Liver (tissue), 9 donors: ENCODE measurements around the gene GCH1. TPM values are rescaled to one million over a fixed set of nuclear protein-coding genes. Genes with fewer than 3 reads are reported as not detected.

Experiments used
- DNase-seq: peaks from one replicate; pipeline ENCODE4 v3.0.0-alpha.2; 2017; ENCODE audit warnings: low spot score
- H3K27ac ChIP-seq, 2 donors: one replicate each; pipeline ENCODE4 v1.7.0; 2013; ENCODE audit warnings: inconsistent platforms in 2 of 2, low read length in 2 of 2, control low read depth in 1 of 2, low read depth in 1 of 2, mild to moderate bottlenecking in 1 of 2
- H3K27me3 ChIP-seq, 4 donors: one replicate each; pipeline versions ENCODE4 v1.6.1 to v1.7.0; 2013; ENCODE audit warnings: low read length in 3 of 4, inconsistent platforms in 1 of 4, mild to moderate bottlenecking in 1 of 4, moderate library complexity in 1 of 4; ENCODE audit not compliant: control insufficient read depth in 4 of 4, insufficient read depth in 4 of 4
- H3K36me3 ChIP-seq, 4 donors: one replicate each; pipeline versions ENCODE4 v1.6.1 to v1.7.0; 2013; ENCODE audit warnings: low read length in 3 of 4, mild to moderate bottlenecking in 3 of 4, low read depth in 1 of 4, moderate library complexity in 1 of 4; ENCODE audit not compliant: control insufficient read depth in 4 of 4, insufficient read depth in 3 of 4
- H3K4me1 ChIP-seq, 4 donors: one replicate each; pipeline versions ENCODE4 v1.6.1 to v1.7.0; 2013; ENCODE audit warnings: low read length in 3 of 4, mild to moderate bottlenecking in 3 of 4, moderate library complexity in 1 of 4; ENCODE audit not compliant: control insufficient read depth in 4 of 4, insufficient read depth in 4 of 4
- H3K4me3 ChIP-seq, 3 donors: one replicate each; pipeline versions ENCODE4 v1.6.1 to v1.7.0; 2013; ENCODE audit warnings: low read length in 3 of 3, control low read depth in 1 of 3, low read depth in 1 of 3, mild to moderate bottlenecking in 1 of 3
- H3K9ac ChIP-seq, 2 donors: one replicate each; pipeline ENCODE4 v1.7.0; 2013; ENCODE audit warnings: low read length in 2 of 2, mild to moderate bottlenecking in 2 of 2, moderate library complexity in 2 of 2, control low read depth in 1 of 2, low read depth in 1 of 2
- H3K9me3 ChIP-seq, 4 donors: one replicate each; pipeline versions ENCODE4 v1.6.1 to v1.7.0; 2013; ENCODE audit warnings: low read length in 3 of 4; ENCODE audit not compliant: control insufficient read depth in 4 of 4
- ATF3 ChIP-seq: IDR thresholded peaks from 2 replicates; pipeline ENCODE4 v1.6.1; 2016; ENCODE audit warnings: antibody characterized with exemption
- CTCF ChIP-seq: fragments of 150-350 bp; IDR thresholded peaks from 2 replicates; pipeline ENCODE4 v1.5.1; 2017; ENCODE audit warnings: improper control_type of control experiment, low read depth, low read length; ENCODE audit not compliant: missing input control
- EGR1 ChIP-seq, 2 donors: IDR thresholded peaks; 2 replicates each; pipeline ENCODE4 v1.6.1; 2016 to 2018; ENCODE audit warnings: antibody characterized with exemption in 2 of 2, low read depth in 2 of 2
- FOXA1 ChIP-seq: IDR thresholded peaks from 2 replicates; pipeline ENCODE4 v1.6.1; 2016; ENCODE audit warnings: antibody characterized with exemption
- FOXA2 ChIP-seq: IDR thresholded peaks from 2 replicates; pipeline ENCODE4 v1.6.1; 2016; ENCODE audit warnings: antibody characterized with exemption
- GABPA ChIP-seq, 2 donors: IDR thresholded peaks in 1 of 2; conservative IDR thresholded peaks in 1 of 2; 2 replicates each; pipeline ENCODE4 v1.6.1; 2016; ENCODE audit warnings: antibody characterized with exemption in 2 of 2, mild to moderate bottlenecking in 1 of 2, moderate library complexity in 1 of 2
- HNF4A ChIP-seq, 2 donors: conservative IDR thresholded peaks; 2 replicates each; pipeline ENCODE4 v1.6.1; 2016; ENCODE audit warnings: antibody characterized with exemption in 2 of 2, mild to moderate bottlenecking in 2 of 2
- HNF4G ChIP-seq: IDR thresholded peaks from 2 replicates; pipeline ENCODE4 v1.6.1; 2016; ENCODE audit warnings: antibody characterized with exemption
- JUND ChIP-seq, 2 donors: IDR thresholded peaks; 2 replicates each; pipeline ENCODE4 v1.6.1; 2016; ENCODE audit warnings: antibody characterized with exemption in 2 of 2
- MAX ChIP-seq: IDR thresholded peaks from 2 replicates; pipeline ENCODE4 v1.6.1; 2016; ENCODE audit warnings: antibody characterized with exemption
- NR2F2 ChIP-seq: IDR thresholded peaks from 2 replicates; pipeline ENCODE4 v1.6.1; 2016; ENCODE audit warnings: antibody characterized with exemption
- RAD21 ChIP-seq, 2 donors: IDR thresholded peaks; 2 replicates each; pipeline ENCODE4 v1.6.1; 2016; ENCODE audit warnings: antibody characterized with exemption in 2 of 2, mild to moderate bottlenecking in 2 of 2
- REST ChIP-seq: IDR thresholded peaks from 2 replicates; pipeline ENCODE4 v1.6.1; 2016; ENCODE audit warnings: antibody characterized with exemption, mild to moderate bottlenecking
- RXRA ChIP-seq, 2 donors: IDR thresholded peaks; 2 replicates each; pipeline ENCODE4 v1.6.1; 2017 to 2018; ENCODE audit warnings: antibody characterized with exemption in 2 of 2, mild to moderate bottlenecking in 1 of 2
- SP1 ChIP-seq: IDR thresholded peaks from 2 replicates; pipeline ENCODE4 v1.6.1; 2018; ENCODE audit warnings: antibody characterized with exemption, mild to moderate bottlenecking
- TAF1 ChIP-seq: conservative IDR thresholded peaks from 2 replicates; pipeline ENCODE4 v1.6.1; 2016; ENCODE audit warnings: antibody characterized with exemption, mild to moderate bottlenecking
- YY1 ChIP-seq: IDR thresholded peaks from 2 replicates; pipeline ENCODE4 v1.6.1; 2016; ENCODE audit warnings: antibody characterized with exemption, mild to moderate bottlenecking
- ZBTB33 ChIP-seq: IDR thresholded peaks from 2 replicates; pipeline ENCODE4 v1.6.1; 2016; ENCODE audit warnings: antibody characterized with exemption
- WGBS: extraction: QIAGEN DNeasy Blood & Tissue Kit; methylation state at CpG from one replicate; pipeline ENCODE4 v1.1.7; 2013; 5-methylcytosine and 5-hydroxymethylcytosine counted together
- polyA plus RNA-seq, 2 donors: library from polyadenylated mRNA; stranded (reverse) in 1 of 2; unstranded in 1 of 2; fragments of 200-250 nt in 1 of 2; fragments of >200 nt in 1 of 2; fragmentation: Nextera tagmentation in 1 of 2; extraction: Ambion mirVana in 1 of 2; gene quantifications; one replicate each; pipeline versions ENCODE4 v1.2.1 to v1.2.3, GENCODE V29; 2013 to 2015
- total RNA-seq, 2 donors: library from RNA; depleted of rRNA; stranded (reverse); fragments of >200 nt; gene quantifications; one replicate each; pipeline ENCODE4 v1.2.3, GENCODE V29; 2014
- donor health status: healthy.
- donor health status: healthy.
- donor health status: healthy.
- donor health status: healthy.
- donor health status: healthy.

GCH1 gene
- total and polyA plus RNA-seq, 4 donors: 19.7 to 60.0 (median 37.0) TPM

- Histone ChIP-seq H3K27ac (peak overlapping the region; percentile 76 to 83), H3K9me3 (no peaks in the 10 kb centered on the region), H3K27me3 (no peaks in the 10 kb centered on the region), H3K9ac (no peak overlapping the region), H3K36me3 (peaks cover 0 to 9% (median 2%) of the 10 kb centered on the region in 4 donors), H3K4me3 (no peak overlapping the region), H3K4me1 (peaks cover 16 to 90% (median 71%) of the 10 kb centered on the region in 4 donors)
- TF ChIP-seq RXRA (IDR thresholded peaks at IDR 0.05): peak; percentile 95 to 97
- peak; percentile 98 for TF ChIP-seq NR2F2
- TF ChIP-seq ATF3: peak; percentile 91
- peak; percentile 46 to 70 for TF ChIP-seq RAD21 (IDR thresholded peaks at IDR 0.05)
- peak; percentile 83 to 88 for TF ChIP-seq JUND (IDR thresholded peaks at IDR 0.05)
- peak; percentile 91 for TF ChIP-seq ZBTB33
- peak; percentile 49 for TF ChIP-seq REST
- peak; percentile 85 for TF ChIP-seq HNF4G
- TF ChIP-seq SP1: peak; percentile 98
- TF ChIP-seq EGR1 (IDR thresholded peaks at IDR 0.05; ENCODE audit: low read depth in 2 of 2): peak; percentile 89 to 92
- TF ChIP-seq GABPA (IDR thresholded peaks at IDR 0.05 in 1 of 2, conservative IDR thresholded peaks at IDR 0.05 in 1 of 2): peak; percentile 47 to 48
- TF ChIP-seq YY1: peak; percentile 69
- peak; percentile 94 for TF ChIP-seq FOXA2
- TF ChIP-seq HNF4A (conservative IDR thresholded peaks at IDR 0.05): peak; percentile 90 to 95
- TF ChIP-seq CTCF: no peak
- TF ChIP-seq FOXA1: peak; percentile 94
- TF ChIP-seq MAX: peak; percentile 100
- peak; percentile 66 for TF ChIP-seq TAF1
- WGBS: 33% methylated on average over 3 of the region's 3 CpGs
- no peak for DNase-seq
These were observed 62.9 kb downstream of the GCH1 start for GRCh38 chr14:54839701-54840119.
